Posterior cingulate gyrus (tissue), 11 donors: ENCODE data around the gene SELENOF.
A peak's percentile ranks its signal among the peaks of the same experiment; 100 is the strongest.

Experiments used
- DNase-seq, 10 donors: peaks; one replicate each; pipeline versions ENCODE4 v3.0.0 to v3.0.0-alpha.2; 2020 to 2021; ENCODE audit warnings: mixed read lengths in 3 of 10
- intact Hi-C: fragments of 100-400 bp; cut with DNase I; formaldehyde crosslinking; loops from one replicate; pipeline ENCODE4 v1.15.1; 2023

Gene SELENOF

GRCh38 chr1:86913896-86914600, at the start of gene SELENOF:
TSS of gene SELENOF (minus strand) at chr1:86914126. CDS start at chr1:86914111, 15 bp downstream.
- intact Hi-C loops, result loop anchor here (1.0 kb wide), 1 partner anchor 210 kb away; the partner anchor contains the start of gene SH3GLB1
- peak; percentile 94 to 100 (median 97) for DNase-seq

DNA sequence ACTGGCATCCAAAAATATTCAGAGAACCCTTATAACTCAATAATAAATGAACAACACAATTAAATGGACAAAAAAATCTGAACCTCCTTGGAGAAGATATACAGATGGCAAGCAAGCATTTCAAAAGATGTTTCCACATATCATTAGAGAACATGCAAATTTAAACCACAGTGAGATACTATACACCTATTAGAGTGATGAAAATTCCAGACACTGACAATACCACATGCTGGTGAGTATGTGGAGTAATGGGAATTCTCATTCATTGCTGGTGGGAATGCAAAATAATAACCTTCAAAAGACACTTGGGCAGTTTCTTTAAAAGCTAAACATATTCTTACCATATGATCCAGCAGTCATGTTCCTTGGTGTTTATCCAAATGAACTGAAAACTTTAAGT, 46.6 kb upstream of the SELENOF start:
- no peak for DNase-seq
- intact Hi-C loops, result no loop called here

DNA sequence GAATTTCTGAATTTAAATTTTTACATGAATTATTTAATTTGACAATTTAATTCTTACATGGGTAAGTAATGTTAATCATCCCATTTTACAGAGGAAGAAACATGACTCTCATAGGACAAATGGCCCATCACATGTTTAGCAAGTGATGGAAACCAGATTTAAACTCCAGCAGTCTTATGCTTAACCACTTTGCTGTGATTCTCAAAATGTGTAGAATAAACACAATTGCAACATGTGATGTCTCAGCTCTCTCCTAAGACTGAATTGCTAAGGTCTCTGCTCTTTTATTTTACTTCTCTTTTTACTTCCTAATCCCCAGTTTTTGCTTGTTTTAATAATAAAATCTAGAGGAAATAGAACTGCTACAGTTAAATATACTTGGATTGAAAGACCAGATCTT, 43.3 kb upstream of the SELENOF start:
- intact Hi-C loops, result no loop called here
- no peak for DNase-seq

DNA sequence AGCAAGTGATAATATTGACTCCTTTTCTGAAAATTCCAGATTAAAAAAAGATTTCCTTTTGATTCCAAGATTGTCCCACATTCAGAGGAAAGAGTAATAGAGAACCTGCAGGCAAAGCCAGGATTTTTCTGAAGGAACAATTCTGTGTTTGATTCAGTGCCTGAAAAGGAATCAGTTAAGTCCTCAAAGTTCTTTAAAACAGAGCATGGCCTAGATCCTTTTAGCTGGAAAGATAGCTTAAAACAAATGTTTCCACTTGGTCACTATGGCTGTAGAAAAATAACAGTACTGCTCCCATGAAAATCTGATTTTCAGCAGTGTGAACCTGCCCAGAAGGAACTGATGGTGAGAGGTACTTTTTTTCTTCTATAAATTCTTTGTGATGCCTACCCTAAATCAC, 42.3 kb upstream of the SELENOF start:
- intact Hi-C loops, result no loop called here

DNA sequence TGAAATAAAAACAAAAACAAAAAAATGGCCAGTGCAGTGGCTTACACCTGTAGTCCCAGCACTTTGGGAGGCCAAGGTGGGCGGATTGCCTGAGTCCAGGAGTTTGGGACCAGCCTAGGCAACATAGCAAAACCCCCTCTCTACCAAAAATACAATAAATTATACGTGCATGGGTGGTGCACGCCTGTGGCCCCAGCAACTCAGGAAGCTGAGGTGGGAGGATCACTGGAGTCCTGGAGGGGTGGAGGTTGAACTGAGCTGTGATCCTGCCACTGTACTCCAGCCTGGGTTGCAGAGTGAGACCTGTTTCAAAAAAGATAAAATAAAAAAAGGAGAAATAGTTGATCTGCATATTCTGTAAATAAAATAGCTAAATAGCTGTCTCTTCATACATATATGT, 41.8 kb upstream of the SELENOF start:
- no peak for DNase-seq
- intact Hi-C loops, result no loop called here

More for the DNA sequence above, 42.3 kb upstream of the SELENOF start:
- no peak for DNase-seq

- DNase-seq, result no peak
- intact Hi-C loops, result no loop called here
These were observed 39.2 kb upstream of the SELENOF start for GRCh38 chr1:86953167-86953566.

GRCh38 chr1:86951430-86951829, 37.5 kb upstream of the SELENOF start:
- intact Hi-C loops, result no loop called here
- DNase-seq, result no peak

- intact Hi-C loops, result no loop called here
- DNase-seq, result no peak
These were observed 36.9 kb upstream of the SELENOF start for GRCh38 chr1:86950712-86951419.

DNA sequence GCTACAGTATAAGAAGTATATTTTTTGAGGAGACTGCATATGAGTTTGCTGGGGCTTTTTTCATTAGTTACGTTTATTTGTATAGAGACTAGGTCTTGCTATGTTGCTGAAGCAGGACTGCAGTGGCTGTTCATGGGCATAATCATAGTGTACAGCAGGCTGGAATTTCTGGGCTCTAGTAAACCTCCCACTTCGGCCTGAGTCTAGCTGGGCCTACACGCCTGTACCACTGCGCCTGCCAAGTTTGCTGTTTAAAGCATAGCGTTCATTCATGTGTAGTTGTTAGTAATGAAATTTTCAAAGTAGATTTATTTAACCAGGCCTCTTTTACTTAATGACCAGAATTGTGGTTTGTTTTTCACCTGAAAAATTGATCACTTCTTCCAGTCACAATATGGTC, 34.3 kb upstream of the SELENOF start:
- no peak for DNase-seq
- intact Hi-C loops, result no loop called here

- DNase-seq, result no peak
- intact Hi-C loops, result no loop called here
These were observed 28.8 kb upstream of the SELENOF start for GRCh38 chr1:86942743-86943142.

- no peak for DNase-seq
- intact Hi-C loops, result no loop called here
These were observed 28.1 kb upstream of the SELENOF start for GRCh38 chr1:86942042-86942441.

DNA sequence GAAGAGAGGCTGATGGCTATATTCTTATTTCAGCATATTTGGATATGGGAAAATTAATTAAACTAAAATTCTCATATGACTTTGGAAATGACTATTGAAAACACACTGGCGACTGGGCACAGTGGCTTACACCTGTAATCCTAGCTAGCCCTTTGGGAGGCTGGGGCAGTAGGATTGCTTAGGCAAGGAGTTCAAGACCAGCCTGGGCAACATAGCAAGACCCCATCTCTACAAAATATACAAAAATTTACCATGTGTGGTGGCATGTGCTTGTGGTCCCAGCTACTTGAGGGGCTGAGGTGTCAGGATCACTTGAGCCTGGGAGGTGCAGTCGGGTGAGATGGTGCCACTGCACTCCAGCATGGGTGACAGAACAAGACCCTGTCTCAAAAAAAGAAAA, 26.7 kb upstream of the SELENOF start:
- intact Hi-C loops, result no loop called here
- DNase-seq, result no peak

DNA sequence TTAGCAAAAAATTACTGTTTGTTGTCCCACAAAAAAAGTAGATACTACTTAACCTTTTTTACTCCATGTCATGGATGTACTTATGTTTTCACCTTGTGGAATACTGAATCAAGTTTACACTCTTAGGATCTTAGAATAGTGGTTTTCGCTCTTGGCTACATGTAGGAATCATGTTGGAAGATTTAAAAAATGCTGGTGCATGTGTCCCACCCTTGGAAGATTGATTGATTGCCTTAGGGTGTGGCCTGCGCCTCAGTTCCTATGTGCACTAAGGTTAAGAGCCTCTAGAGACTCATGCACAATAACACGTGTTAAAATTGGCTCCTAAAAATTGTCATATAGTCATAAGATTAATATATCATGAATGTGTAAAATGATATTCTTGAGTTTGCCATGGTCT, 25.5 kb upstream of the SELENOF start:
- no peak for DNase-seq
- intact Hi-C loops, result no loop called here

DNA sequence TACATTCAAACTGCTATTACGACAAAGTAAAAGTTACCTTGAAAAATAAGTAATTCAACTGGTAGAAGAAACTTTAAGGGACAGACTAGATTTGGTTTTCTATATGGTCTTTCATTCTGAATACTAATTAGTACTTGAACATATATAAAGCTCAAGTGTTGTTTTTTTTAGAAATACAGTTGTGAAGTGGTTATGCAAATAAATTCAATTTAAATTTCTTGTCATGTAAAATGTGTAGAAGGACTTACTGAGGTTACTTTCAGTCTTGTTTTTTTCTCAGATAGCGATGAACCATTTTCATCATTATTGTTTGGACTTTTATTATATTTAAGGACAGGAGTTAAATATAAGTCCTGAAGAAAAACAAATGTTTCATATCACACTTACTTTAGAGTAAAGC, 24.9 kb upstream of the SELENOF start:
- DNase-seq, result no peak
- intact Hi-C loops, result no loop called here

DNA sequence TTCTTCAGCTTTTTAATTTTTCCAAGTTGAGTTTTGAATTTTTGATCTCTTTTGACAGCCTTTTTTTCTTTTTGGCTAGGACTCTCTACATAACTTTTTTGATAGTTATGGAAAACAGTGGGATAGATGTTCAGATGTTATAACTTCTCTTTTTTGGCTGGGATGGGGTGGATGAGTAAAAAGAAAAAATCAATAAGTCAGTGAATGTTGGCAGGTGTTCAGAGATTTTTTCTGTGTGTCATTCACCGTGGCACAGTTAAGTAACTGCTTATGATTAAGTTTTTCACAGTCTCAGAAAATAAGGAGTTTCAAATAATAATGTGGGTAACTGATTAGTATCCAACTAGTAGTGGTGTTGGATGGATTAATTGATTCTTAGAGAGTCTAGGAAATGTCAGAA, 24.5 kb upstream of the SELENOF start:
- intact Hi-C loops, result no loop called here
- DNase-seq, result no peak

DNA sequence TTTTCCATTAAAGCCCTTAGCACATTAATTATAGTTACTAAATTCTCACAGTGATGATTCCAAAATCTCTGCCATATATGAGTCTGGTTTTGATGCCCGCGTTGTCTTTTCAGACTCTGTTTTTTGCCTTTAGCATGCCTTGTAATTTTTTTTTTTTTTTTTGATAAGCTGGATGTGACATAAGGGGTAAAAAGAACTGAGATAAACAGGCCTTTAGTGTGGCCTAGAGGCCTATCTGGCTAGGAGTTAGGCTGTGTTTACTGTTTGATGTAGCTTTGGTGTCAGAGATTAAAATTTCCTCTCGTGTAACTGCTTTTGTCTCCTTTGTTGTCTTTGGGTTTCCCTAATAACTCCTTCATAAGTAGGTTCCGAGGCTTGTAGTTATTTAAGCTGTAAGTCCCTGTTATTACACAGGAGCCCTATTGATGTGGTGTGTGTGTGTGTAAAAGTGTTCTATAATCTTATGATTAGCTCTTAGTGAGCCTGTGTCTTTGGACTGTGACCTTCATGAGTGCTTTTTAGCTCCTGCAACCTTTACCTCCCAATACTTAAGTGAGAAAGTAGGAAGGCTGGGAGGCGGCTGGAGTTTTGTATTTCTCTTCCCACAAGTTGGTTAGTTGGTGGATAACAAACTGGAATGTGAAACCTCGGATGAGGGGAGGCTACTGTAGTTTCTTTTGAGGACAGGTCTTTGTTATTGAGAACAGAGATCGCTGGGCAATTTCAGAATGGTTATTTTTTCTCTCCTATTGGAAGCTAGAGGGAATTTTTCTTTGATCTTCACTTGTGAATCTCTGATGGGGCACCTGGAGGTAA, 19.8 kb upstream of the SELENOF start:
- no peak for DNase-seq
- intact Hi-C loops, result no loop called here

DNA sequence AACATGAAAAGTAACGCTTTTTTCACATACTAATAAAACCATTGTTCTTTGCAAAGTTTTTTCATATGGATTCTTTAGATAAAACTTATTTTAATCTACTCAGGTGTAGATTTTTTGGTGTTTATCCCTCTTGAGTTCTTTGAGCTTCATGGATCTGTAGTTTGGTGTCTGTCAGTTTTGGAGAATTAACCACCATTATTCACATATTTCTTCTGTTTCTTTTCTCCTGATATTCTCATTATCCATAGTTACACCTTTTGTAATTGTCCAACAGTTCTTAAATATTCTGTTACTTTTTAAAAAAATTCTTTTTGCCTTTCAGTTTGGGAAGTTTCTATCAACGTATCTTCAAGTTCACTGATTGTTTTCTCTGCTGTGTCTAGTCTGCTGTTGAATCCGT, 19.1 kb upstream of the SELENOF start:
- intact Hi-C loops, result no loop called here
- no peak for DNase-seq

GRCh38 chr1:86928819-86929218, 14.9 kb upstream of the SELENOF start:
- intact Hi-C loops, result no loop called here

GRCh38 chr1:86926883-86927282, 13.0 kb upstream of the SELENOF start:
- intact Hi-C loops, result no loop called here
- no peak for DNase-seq

More at GRCh38 chr1:86928819-86929218, 14.9 kb upstream of the SELENOF start:
- DNase-seq, result no peak

GRCh38 chr1:86925742-86926141, 11.8 kb upstream of the SELENOF start:
- DNase-seq, result no peak
- intact Hi-C loops, result no loop called here

DNA sequence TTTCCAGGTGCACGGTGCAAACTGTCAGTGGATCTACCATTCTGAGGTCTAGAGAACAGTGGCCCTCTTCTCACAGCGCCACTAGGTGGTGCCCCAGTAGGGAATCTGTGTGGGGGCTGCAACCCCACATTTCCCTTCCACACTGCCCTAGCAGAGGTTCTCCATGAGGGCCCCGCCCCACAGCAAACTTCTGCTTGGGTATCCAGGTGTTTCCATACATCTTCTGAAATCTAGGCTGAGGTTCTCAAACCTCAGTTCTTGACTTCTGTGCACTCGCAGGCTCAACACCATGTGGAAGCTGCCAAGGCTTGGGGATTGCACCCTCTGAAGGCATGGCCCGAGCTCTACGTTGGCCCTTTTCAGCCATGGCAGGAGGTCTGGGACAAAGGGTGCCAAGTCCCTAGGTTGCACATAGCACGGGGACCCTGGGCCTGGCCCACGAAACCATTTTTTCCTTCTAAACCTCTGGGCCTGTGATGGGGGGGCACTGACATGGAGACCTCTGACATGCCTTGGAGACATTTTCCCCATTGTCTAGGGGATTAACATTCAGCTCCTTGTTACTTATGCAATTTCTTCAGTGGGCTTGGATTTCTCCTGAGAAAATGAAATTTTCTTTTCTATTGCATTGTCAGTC, 10.5 kb upstream of the SELENOF start:
- DNase-seq, result no peak
- intact Hi-C loops, result no loop called here
